ENCODE measurements around the gene SPATA31E1. TPM values are rescaled to one million over a fixed set of nuclear protein-coding genes. Genes with fewer than 3 reads are reported as not detected.
A peak's percentile ranks its signal among the peaks of the same experiment; 100 is the strongest.

SPATA31E1 gene
- total RNA-seq, 1 experiment from 2014 or later: 0.04 TPM

GRCh38 chr9:87891754-87892153 is 9.1 kb downstream of the SPATA31E1 start:
- H4K20me1 ChIP-seq (ENCODE audit: low read length): no peaks in the 10 kb centered on the region
- TF ChIP-seq EZH2 (IDR thresholded peaks at IDR 0.05; ENCODE audit: low read length, unreplicated experiment) (no peak), CTCF (conservative IDR thresholded peaks at IDR 0.05; ENCODE audit: low read depth, low read length) (no peak), EZH2phosphoT487 (IDR thresholded peaks at IDR 0.05; ENCODE audit: borderline replicate concordance, low read length) (no peak)
- H3K9me2 ChIP-seq (replicated peaks; ENCODE audit: low read length): no peaks in the 10 kb centered on the region
- no peaks in the 10 kb centered on the region for H3K79me2 ChIP-seq (ENCODE audit: low read length)
- intact Hi-C loops (cut with micrococcal nuclease): no loop called here
- H3K9ac ChIP-seq (ENCODE audit: low read length): no peak overlapping the region
- CTCF ChIA-PET: no interaction called here
- H3K9me3 ChIP-seq (ENCODE audit: low read length): no peaks in the 10 kb centered on the region
- H3K36me3 ChIP-seq (ENCODE audit: low read depth, low read length): no peaks in the 10 kb centered on the region
- no peak overlapping the region for H2AFZ ChIP-seq (ENCODE audit: low read length)
- H3K4me2 ChIP-seq (ENCODE audit: low read length): no peak overlapping the region
- H3K4me1 ChIP-seq (ENCODE audit: insufficient read depth, low read length): no peaks in the 10 kb centered on the region
- no peak overlapping the region for H3K4me3 ChIP-seq (ENCODE audit: low read length)
- POLR2A ChIA-PET (ENCODE audit: unreplicated experiment): no interaction called here
- H3K27me3 ChIP-seq (ENCODE audit: low read length): no peaks in the 10 kb centered on the region
- no peaks in the 10 kb centered on the region for H3F3A ChIP-seq (ENCODE audit: low read length, unreplicated experiment)
- ATAC-seq: no peak
- BruUV-seq (replicated peaks): no TSS peak
- DNase-seq: no peak
- no peak overlapping the region for H3K27ac ChIP-seq (ENCODE audit: low read length)

- no peaks in the 10 kb centered on the region for H3K9me3 ChIP-seq (ENCODE audit: low read length)
- BruUV-seq (replicated peaks): no TSS peak
- H3K9me2 ChIP-seq (replicated peaks; ENCODE audit: low read length): no peaks in the 10 kb centered on the region
- no peaks in the 10 kb centered on the region for H3F3A ChIP-seq (ENCODE audit: low read length, unreplicated experiment)
- no peak overlapping the region for H3K4me3 ChIP-seq (ENCODE audit: low read length)
- ChIA-PET CTCF (no interaction called here), POLR2A (ENCODE audit: unreplicated experiment) (no interaction called here)
- H3K4me1 ChIP-seq (ENCODE audit: insufficient read depth, low read length): no peaks in the 10 kb centered on the region
- no peaks in the 10 kb centered on the region for H3K27me3 ChIP-seq (ENCODE audit: low read length)
- no peak overlapping the region for H3K9ac ChIP-seq (ENCODE audit: low read length)
- TF ChIP-seq EZH2phosphoT487 (IDR thresholded peaks at IDR 0.05; ENCODE audit: borderline replicate concordance, low read length) (no peak), CTCF (conservative IDR thresholded peaks at IDR 0.05; ENCODE audit: low read depth, low read length) (no peak), EZH2 (IDR thresholded peaks at IDR 0.05; ENCODE audit: low read length, unreplicated experiment) (no peak)
- no peaks in the 10 kb centered on the region for H3K79me2 ChIP-seq (ENCODE audit: low read length)
- no peak overlapping the region for H3K4me2 ChIP-seq (ENCODE audit: low read length)
- H2AFZ ChIP-seq (ENCODE audit: low read length): no peak overlapping the region
- no peaks in the 10 kb centered on the region for H4K20me1 ChIP-seq (ENCODE audit: low read length)
- DNase-seq: no peak
- H3K36me3 ChIP-seq (ENCODE audit: low read depth, low read length): no peaks in the 10 kb centered on the region
- intact Hi-C loops (cut with micrococcal nuclease): no loop called here
- no peak overlapping the region for H3K27ac ChIP-seq (ENCODE audit: low read length)
- ATAC-seq: no peak
Observed at GRCh38 chr9:87892956-87893355, 10.3 kb downstream of the SPATA31E1 start.

GRCh38 chr9:87894998-87895625 is 12.4 kb downstream of the SPATA31E1 start:
- no TSS peak for BruUV-seq (replicated peaks)
- no peaks in the 10 kb centered on the region for H3K9me2 ChIP-seq (replicated peaks; ENCODE audit: low read length)
- H3K9me3 ChIP-seq (ENCODE audit: low read length): no peaks in the 10 kb centered on the region
- no peak overlapping the region for H3K4me3 ChIP-seq (ENCODE audit: low read length)
- no peaks in the 10 kb centered on the region for H3K4me1 ChIP-seq (ENCODE audit: insufficient read depth, low read length)
- no peak overlapping the region for H3K27ac ChIP-seq (ENCODE audit: low read length)
- ATAC-seq (no peak), DNase-seq (peak; percentile 5)
- ChIA-PET CTCF (no interaction called here), POLR2A (ENCODE audit: unreplicated experiment) (no interaction called here)
- no peaks in the 10 kb centered on the region for H4K20me1 ChIP-seq (ENCODE audit: low read length)
- H3K36me3 ChIP-seq (ENCODE audit: low read depth, low read length): no peaks in the 10 kb centered on the region
- no peak overlapping the region for H3K9ac ChIP-seq (ENCODE audit: low read length)
- H3K79me2 ChIP-seq (ENCODE audit: low read length): no peaks in the 10 kb centered on the region
- H2AFZ ChIP-seq (ENCODE audit: low read length): no peak overlapping the region
- no peak overlapping the region for H3K4me2 ChIP-seq (ENCODE audit: low read length)
- no peaks in the 10 kb centered on the region for H3F3A ChIP-seq (ENCODE audit: low read length, unreplicated experiment)
- H3K27me3 ChIP-seq (ENCODE audit: low read length): no peaks in the 10 kb centered on the region
- TF ChIP-seq EZH2phosphoT487 (IDR thresholded peaks at IDR 0.05; ENCODE audit: borderline replicate concordance, low read length) (no peak), CTCF (conservative IDR thresholded peaks at IDR 0.05; ENCODE audit: low read depth, low read length) (0 out of 2 replicates have a peak, but pooled peaks have one; percentile 16), EZH2 (IDR thresholded peaks at IDR 0.05; ENCODE audit: low read length, unreplicated experiment) (no peak)
- intact Hi-C loops (cut with micrococcal nuclease): no loop called here

Data from PC-3 (cell line).